Stimulated activated naive CD4-positive, alpha-beta T cell (primary cell): Measurements from ENCODE around the gene RBBP8NL.
A peak's percentile ranks its signal among the peaks of the same experiment; 100 is the strongest.

Source experiments
- DNase-seq, 6 experiments: peaks; one replicate each; lab custom pipeline; 2025; lab: John Stamatoyannopoulos, UW

RBBP8NL gene

GRCh38 chr20:62420846-62421715 is 6.3 kb downstream of the RBBP8NL start:
- DNase-seq, result no peak

GRCh38 chr20:62419759-62420158 is 7.6 kb downstream of the RBBP8NL start:
- no peak for DNase-seq

GRCh38 chr20:62418709-62419487 is 8.4 kb downstream of the RBBP8NL start:
- no peak for DNase-seq

GRCh38 chr20:62417981-62418708 is 9.2 kb downstream of the RBBP8NL start:
- DNase-seq, result no peak

- DNase-seq, result no peak
Observed at GRCh38 chr20:62416651-62417637, 10.4 kb downstream of the RBBP8NL start.

GRCh38 chr20:62415354-62416111 is 11.8 kb downstream of the RBBP8NL start:
- no peak for DNase-seq

GRCh38 chr20:62413896-62414481 is 13.3 kb downstream of the RBBP8NL start:
- DNase-seq, result no peak

GRCh38 chr20:62413025-62413570 is 14.2 kb downstream of the RBBP8NL start:
- no peak for DNase-seq

GRCh38 chr20:62412194-62413024 is 14.9 kb downstream of the RBBP8NL start:
- no peak for DNase-seq

- no peak for DNase-seq
Observed at GRCh38 chr20:62411479-62412193, 15.7 kb downstream of the RBBP8NL start.

GRCh38 chr20:62410746-62411478 is 16.4 kb downstream of the RBBP8NL start:
- DNase-seq, result no peak

- DNase-seq, result peak in 3 of 6 experiments; percentile 12 to 25 (median 18)
Observed at GRCh38 chr20:62409931-62410745, 17.2 kb downstream of the RBBP8NL start.

- no peak for DNase-seq
Observed at GRCh38 chr20:62409086-62409853, 18.1 kb downstream of the RBBP8NL start.

- no peak for DNase-seq
Observed at GRCh38 chr20:62408640-62409039, 18.7 kb downstream of the RBBP8NL start.

GRCh38 chr20:62408055-62408454 is 19.3 kb downstream of the RBBP8NL start:
- no peak for DNase-seq
